ENCODE data around the gene LSP1.

DNA sequence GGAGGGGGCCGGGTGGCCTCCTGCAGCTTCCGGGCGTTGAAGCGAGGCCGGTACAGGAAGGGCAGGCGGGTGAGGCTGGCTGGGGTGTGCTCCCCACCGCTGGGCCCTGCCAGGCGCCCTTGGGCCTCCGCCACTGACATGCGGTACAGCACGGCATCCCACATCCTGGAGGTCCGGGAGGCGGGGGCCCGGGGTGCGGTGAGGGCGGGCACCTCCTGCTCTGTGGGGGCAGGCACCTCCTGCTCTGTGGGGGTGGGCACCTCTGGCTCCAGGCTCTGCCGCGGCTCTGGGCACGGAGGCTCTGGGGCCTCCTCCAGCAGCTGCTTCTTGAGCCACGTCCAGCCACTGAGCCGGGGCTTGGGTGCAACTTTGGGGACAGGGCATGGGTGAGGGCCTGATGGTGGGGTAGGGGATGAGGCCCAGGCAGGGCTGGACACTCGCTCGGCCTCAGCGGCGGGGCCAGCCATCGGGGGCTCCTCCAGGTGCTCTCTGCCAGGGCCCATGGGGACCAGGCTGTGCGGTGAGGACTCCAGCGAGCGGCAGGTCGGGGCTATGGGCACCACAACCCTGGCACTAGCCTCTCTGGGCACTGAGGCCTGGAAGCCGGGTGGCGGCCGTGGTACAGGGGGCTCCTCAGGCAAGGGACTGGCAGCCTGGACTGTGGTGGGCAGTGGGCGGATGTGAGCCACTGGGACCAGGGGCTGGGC lies 36.5 kb downstream of the LSP1 start:
- TF ChIP-seq CTCF (IDR thresholded peaks at IDR 0.05): no peak
- TF ChIP-seq POLR2A (IDR thresholded peaks at IDR 0.05): no peak

All from stomach (tissue), 4 donors.